HepG2 (cell line): Measurements from ENCODE around the gene PIGN. TPM values are rescaled to one million over a fixed set of nuclear protein-coding genes. Genes with fewer than 3 reads are reported as not detected.
"Not testable (repeated sequence)": the region's sequence is repeated elsewhere in the genome, so short reads cannot be mapped to it uniquely, and the experiment has no call there.

Experiments used
- ATAC-seq: fragments of 200-7000 bp; cut with Tn5 transposase; 3 replicates; pipeline ENCODE4 v1.9.1; 2020; ENCODE audit warnings: mild to moderate bottlenecking, moderate library complexity
- BruUV-seq: library from RNA; stranded (reverse); fragments of 400-500 nt; replicated peaks from 2 replicates; lab custom pipeline; 2021; lab: Mats Ljungman, UMichigan
- CTCF ChIA-PET: fragments of 300-600 bp; formaldehyde crosslinking; extraction: SDS; loops from one replicate; lab custom pipeline; 2021; ENCODE audit warnings: low total read pairs, inconsistent platforms, low intra/inter-chr PET ratio; lab: Yijun Ruan, JAX
- POLR2A ChIA-PET: fragments of 350-600 bp; sonication (Branson Sonifier 250); formaldehyde crosslinking; loops from one replicate; lab custom pipeline; 2020; ENCODE audit warnings: antibody characterized with exemption, inconsistent platforms; lab: Yijun Ruan, JAX
- DNase-seq: peaks from one replicate; pipeline ENCODE4 v3.0.0-alpha.2; 2015; ENCODE audit warnings: low spot score
- FAIRE-seq: peaks from 3 replicates; lab custom pipeline; 2011; peaks lifted over from hg19 to GRCh38; lab: Jason Lieb, UNC
- H2AFZ ChIP-seq: one replicate; pipeline ENCODE4 v1.6.1; 2011; ENCODE audit warnings: low read length, inconsistent platforms
- H3K27ac ChIP-seq: fragments of 300-600 bp; 3 replicates; pipeline ENCODE4 v1.8.0; 2011; ENCODE audit warnings: mixed run types, mild to moderate bottlenecking, mixed read lengths, low read length, inconsistent platforms; ENCODE audit not compliant: insufficient read depth; ENCODE audit errors: extremely low read length
- H3K27me3 ChIP-seq, 2 experiments: fragments of 200-600 bp in 1 of 2; 2 replicates in 1 of 2; 3 replicates in 1 of 2; pipeline versions ENCODE4 v1.6.0 to v1.8.0; 2011; ENCODE audit warnings: low read length in 2 of 2, mild to moderate bottlenecking in 2 of 2, moderate library complexity in 2 of 2, inconsistent platforms in 1 of 2; ENCODE audit not compliant: insufficient read depth in 2 of 2, control insufficient read depth in 1 of 2
- H3K36me3 ChIP-seq, 2 experiments: fragments of 200-600 bp in 1 of 2; replicated peaks in 1 of 2; 2 replicates in 1 of 2; 3 replicates in 1 of 2; pipeline versions ENCODE4 v1.5.1 to v1.8.0; 2011; ENCODE audit warnings: low read length in 2 of 2, inconsistent platforms in 1 of 2; ENCODE audit not compliant: insufficient read depth in 2 of 2, control insufficient read depth in 1 of 2
- H3K4me1 ChIP-seq: 2 replicates; pipeline ENCODE4 v1.5.1; 2012; ENCODE audit warnings: low read length, inconsistent platforms; ENCODE audit not compliant: insufficient read depth
- H3K4me2 ChIP-seq: 2 replicates; pipeline ENCODE4 v1.6.0; 2011; ENCODE audit warnings: low read depth, low read length, inconsistent platforms
- H3K4me3 ChIP-seq, 3 experiments: fragments of 200-600 bp in 1 of 3; sonication (generic), shearing (Covaris generic) in 1 of 3; replicated peaks in 1 of 3; 2 replicates each; pipeline ENCODE4 v1.5.1; 2011 to 2016; ENCODE audit warnings: low read length in 3 of 3, inconsistent platforms in 2 of 3, low read depth in 2 of 3, mild to moderate bottlenecking in 2 of 3, control low read depth in 1 of 3, mixed read lengths in 1 of 3; ENCODE audit not compliant: insufficient read depth in 1 of 3
- H3K79me2 ChIP-seq: one replicate; pipeline ENCODE4 v1.6.1; 2011; ENCODE audit warnings: low read length, inconsistent platforms; ENCODE audit not compliant: insufficient read depth
- H3K9ac ChIP-seq: 2 replicates; pipeline ENCODE4 v1.6.0; 2011; ENCODE audit warnings: mild to moderate bottlenecking, low read depth, low read length, inconsistent platforms; ENCODE audit not compliant: insufficient read depth
- H3K9me3 ChIP-seq: 2 replicates; pipeline ENCODE4 v1.5.1; 2012; ENCODE audit warnings: mild to moderate bottlenecking, low read length
- H4K20me1 ChIP-seq: 2 replicates; pipeline ENCODE4 v1.6.0; 2011; ENCODE audit warnings: inconsistent platforms, mild to moderate bottlenecking, low read length, moderate library complexity; ENCODE audit not compliant: insufficient read depth
- HIVEP1 ChIP-seq: sonication (generic); formaldehyde crosslinking; IDR thresholded peaks from 2 replicates; pipeline ENCODE4 v1.4.0; 2020; ENCODE audit warnings: mild to moderate bottlenecking, missing genetic modification reagents
- LCORL ChIP-seq, 2 experiments: fragments of 450-650 bp in 1 of 2; sonication (generic) in 1 of 2; formaldehyde crosslinking in 1 of 2; IDR thresholded peaks; 2 replicates each; pipeline versions ENCODE4 v1.5.0 to v1.6.1; 2017 to 2020; ENCODE audit warnings: antibody characterized with exemption in 1 of 2, missing genetic modification reagents in 1 of 2
- PCBP1 ChIP-seq: fragments of 200-400 bp; formaldehyde crosslinking; IDR thresholded peaks from 2 replicates; pipeline ENCODE4 v1.6.1; 2017; ENCODE audit warnings: mild to moderate bottlenecking, low read depth, low read length, borderline replicate concordance
- PHF20 ChIP-seq: sonication (generic); formaldehyde crosslinking; IDR thresholded peaks from 2 replicates; pipeline ENCODE4 v1.5.0; 2020; ENCODE audit warnings: mild to moderate bottlenecking, missing genetic modification reagents
- SNRNP70 ChIP-seq: fragments of 200-400 bp; formaldehyde crosslinking; IDR thresholded peaks from 2 replicates; pipeline ENCODE4 v1.6.1; 2017; ENCODE audit warnings: mild to moderate bottlenecking, low read depth, low read length, moderate library complexity
- THAP7 ChIP-seq: sonication (generic); formaldehyde crosslinking; IDR thresholded peaks from 2 replicates; pipeline ENCODE4 v1.8.1; 2023; ENCODE audit warnings: mild to moderate bottlenecking, missing genetic modification reagents
- ZNF333 ChIP-seq: sonication (generic); formaldehyde crosslinking; IDR thresholded peaks from 2 replicates; pipeline ENCODE4 v1.4.0; 2020; ENCODE audit warnings: mild to moderate bottlenecking, missing genetic modification reagents, borderline replicate concordance
- ZNF350 ChIP-seq: sonication (generic); formaldehyde crosslinking; IDR thresholded peaks from 2 replicates; pipeline ENCODE4 v1.4.0; 2020; ENCODE audit warnings: mild to moderate bottlenecking, low read depth, missing genetic modification reagents, borderline replicate concordance
- ZNF564 ChIP-seq: sonication (generic); formaldehyde crosslinking; IDR thresholded peaks from 2 replicates; pipeline ENCODE4 v1.8.1; 2023; ENCODE audit warnings: mild to moderate bottlenecking, missing genetic modification reagents
- WGBS: methylation state at CpG from one replicate; pipeline ENCODE4 v1.1.6; 2017; ENCODE audit warnings: low lambda C conversion rate; 5-methylcytosine and 5-hydroxymethylcytosine counted together
- in situ Hi-C: cut with HindIII; loops from 2 replicates; pipeline ENCODE4 v1.10.0; 2017; ENCODE audit warnings: low pct_unique_long_range_greater_than_20kb; ENCODE audit not compliant: extremely low pct_ligation_motif_present
- intact Hi-C: fragments of 100-400 bp; cut with micrococcal nuclease; formaldehyde crosslinking; loops from one replicate; pipeline ENCODE4 v1.10.0; 2022; ENCODE audit not compliant: unreplicated experiment
- polyA plus RNA-seq, 8 experiments: library from polyadenylated mRNA; depleted of rRNA in 3 of 8; stranded (reverse) in 7 of 8; unstranded in 1 of 8; fragments of >200 nt; fragmentation: Illumina TruSeq in 4 of 8; extraction: Trizol in 4 of 8; gene quantifications; 2 replicates each; pipeline versions ENCODE4 v1.2.1 to v1.2.3, GENCODE V29; 2011 to 2016; ENCODE audit warnings: low read depth in 4 of 8, missing spikeins in 1 of 8, mixed read lengths in 1 of 8; ENCODE audit not compliant: insufficient read depth in 1 of 8
- total RNA-seq, 5 experiments: library from RNA; depleted of rRNA; stranded (reverse); fragments of >200 nt; fragmentation: Illumina TruSeq; extraction: Trizol; gene quantifications; 2 replicates each; pipeline ENCODE4 v1.2.3, GENCODE V29; 2016; ENCODE audit warnings: low read depth in 1 of 5

PIGN gene
- total and polyA plus RNA-seq, 2 of the 13 experiments (the other 11 are each of a cell fraction or from before 2014, with no cell fraction given) = 15.5 to 33.6 TPM

GRCh38 chr18:62170857-62171256 lies 16.0 kb downstream of the PIGN start (continued):
- TF ChIP-seq THAP7 (CRISPR knock-in tag) = no peak
- no peak for TF ChIP-seq ZNF333 (CRISPR knock-in tag)
- TF ChIP-seq HIVEP1 (CRISPR knock-in tag) = no peak
- TF ChIP-seq PCBP1 = no peak

- H3K9ac ChIP-seq, H4K20me1 ChIP-seq, H3K4me1 ChIP-seq, H3K27ac ChIP-seq, BruUV-seq, H3K36me3 ChIP-seq, DNase-seq, H3K79me2 ChIP-seq, H3K4me3 ChIP-seq, FAIRE-seq, H3K4me2 ChIP-seq, in situ Hi-C loops, ATAC-seq, CTCF ChIA-PET, H2AFZ ChIP-seq, intact Hi-C loops, H3K27me3 ChIP-seq, POLR2A ChIA-PET, H3K9me3 ChIP-seq: not testable (repeated sequence)
- WGBS = 88% methylated on average over 1 of the region's 1 CpG
These were observed 20.3 kb downstream of the PIGN start for GRCh38 chr18:62166524-62166923.

GRCh38 chr18:62165583-62165982 lies 21.3 kb downstream of the PIGN start:
- ChIA-PET POLR2A (no interaction called here), CTCF (no interaction called here)
- no peak overlapping the region for H3K4me3 ChIP-seq
- DNase-seq (no peak), ATAC-seq (no peak), FAIRE-seq (no peak)
- no peaks in the 10 kb centered on the region for H4K20me1 ChIP-seq
- intact Hi-C loops = no loop called here
- H3K27ac ChIP-seq = no peak overlapping the region
- no peaks in the 10 kb centered on the region for H3K9me3 ChIP-seq
- H3K27me3 ChIP-seq = no peaks in the 10 kb centered on the region
- H3K79me2 ChIP-seq = no peaks in the 10 kb centered on the region
- no peak overlapping the region for H3K4me2 ChIP-seq
- no peaks in the 10 kb centered on the region for H3K4me1 ChIP-seq
- H3K36me3 ChIP-seq = peaks cover 3 to 8% of the 10 kb centered on the region in 2 experiments; a peak in 1 of 5 replicates
- no peak overlapping the region for H2AFZ ChIP-seq
- no peak overlapping the region for H3K9ac ChIP-seq
- 94% methylated on average over 3 of the region's 3 CpGs for WGBS
- no TSS peak for BruUV-seq
- TF ChIP-seq ZNF564 (CRISPR knock-in tag) = no peak
- no peak for TF ChIP-seq PHF20 (CRISPR knock-in tag)
- no peak for TF ChIP-seq SNRNP70
- no peak for TF ChIP-seq ZNF350
- no peak for TF ChIP-seq LCORL (IDR thresholded peaks at IDR 0.05)
- no peak for TF ChIP-seq LCORL (CRISPR knock-in tag; IDR thresholded peaks at IDR 0.05)
- TF ChIP-seq, all 625 proteins: peak for 0
- in situ Hi-C loops = no loop called here
